ENCODE measurements around the gene NFE2. TPM values are rescaled to one million over a fixed set of nuclear protein-coding genes. Genes with fewer than 3 reads are reported as not detected.

The NFE2 gene
- total and polyA plus RNA-seq, 2 of the 8 experiments (the other 6 are each of a cell fraction or from before 2014, with no cell fraction given): 2.0 to 6.1 TPM

GRCh38 chr12:54292083-54292930, 8.5 kb downstream of the NFE2 start (continued):
- TF ChIP-seq CHD7 (IDR thresholded peaks at IDR 0.05; ENCODE audit: insufficient replicate concordance, low read length) (no peak), TBP (IDR thresholded peaks at IDR 0.05; ENCODE audit: low read depth, low read length) (no peak), YY1 (IDR thresholded peaks at IDR 0.05; ENCODE audit: low read depth, low read length) (no peak), RFX5 (IDR thresholded peaks at IDR 0.05; ENCODE audit: borderline replicate concordance, low read depth, low read length) (no peak), ZNF274 (IDR thresholded peaks at IDR 0.05; ENCODE audit: borderline replicate concordance, extremely low read depth, low read length) (no peak), TEAD4 (IDR thresholded peaks at IDR 0.05; ENCODE audit: low read depth, low read length) (no peak), TAF1 (IDR thresholded peaks at IDR 0.05; ENCODE audit: low read depth, low read length) (no peak), KDM4A (IDR thresholded peaks at IDR 0.05; ENCODE audit: low read depth, low read length, severe bottlenecking) (no peak), KDM1A (IDR thresholded peaks at IDR 0.05; ENCODE audit: borderline replicate concordance, low read length) (no peak), GTF2F1 (IDR thresholded peaks at IDR 0.05; ENCODE audit: borderline replicate concordance, low read depth, low read length) (no peak), SP1 (IDR thresholded peaks at IDR 0.05; ENCODE audit: low read depth, low read length) (no peak)

All from H1 (cell line).